ENCODE measurements around the gene DAGLA.
"Not testable (repeated sequence)": the region's sequence is repeated elsewhere in the genome, so short reads cannot be mapped to it uniquely, and the experiment has no call there.

DAGLA gene

GRCh38 chr11:61667684-61668305, 12.4 kb upstream of the DAGLA start:
- no peak for DNase-seq

DNA sequence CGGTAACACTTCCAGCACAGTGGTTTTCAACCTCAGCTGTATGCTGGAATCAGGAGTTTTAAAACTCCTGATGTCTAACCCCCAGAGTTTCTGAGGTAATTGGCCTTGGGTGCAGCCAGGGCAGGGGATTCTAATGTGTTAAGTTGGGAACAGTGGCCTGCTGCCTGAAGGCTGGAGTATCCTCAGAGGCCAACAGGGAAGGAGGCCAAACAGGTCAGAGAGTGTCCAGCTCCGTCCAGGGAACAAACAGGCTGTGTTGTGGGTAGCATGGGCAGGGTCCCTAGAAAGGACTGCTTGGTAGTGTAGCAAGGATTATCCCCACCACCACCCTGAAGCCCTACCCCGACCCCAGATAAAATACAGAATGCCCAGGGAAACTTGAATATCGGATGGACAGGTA, 10.8 kb upstream of the DAGLA start:
- no peak for DNase-seq

DNA sequence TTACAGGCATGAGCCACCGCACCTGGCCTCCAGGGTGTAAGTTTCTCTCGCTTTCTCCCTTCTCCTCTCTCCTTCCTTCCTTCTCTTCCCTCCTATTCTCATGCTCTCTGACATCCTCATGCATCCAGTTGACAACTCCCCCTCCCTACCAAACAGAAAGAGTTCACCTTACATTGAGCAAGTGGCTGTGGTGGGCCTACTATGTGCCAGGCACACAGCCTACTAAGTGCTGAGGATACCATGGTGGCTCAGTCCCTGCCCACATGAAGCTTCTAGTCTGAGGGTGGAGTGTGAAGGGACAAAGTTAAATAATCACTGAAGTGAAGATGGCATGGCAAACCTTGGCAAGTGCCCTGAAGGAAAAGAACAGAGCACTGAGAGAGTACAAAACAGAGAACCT, 9.6 kb upstream of the DAGLA start:
- no peak for DNase-seq

DNA sequence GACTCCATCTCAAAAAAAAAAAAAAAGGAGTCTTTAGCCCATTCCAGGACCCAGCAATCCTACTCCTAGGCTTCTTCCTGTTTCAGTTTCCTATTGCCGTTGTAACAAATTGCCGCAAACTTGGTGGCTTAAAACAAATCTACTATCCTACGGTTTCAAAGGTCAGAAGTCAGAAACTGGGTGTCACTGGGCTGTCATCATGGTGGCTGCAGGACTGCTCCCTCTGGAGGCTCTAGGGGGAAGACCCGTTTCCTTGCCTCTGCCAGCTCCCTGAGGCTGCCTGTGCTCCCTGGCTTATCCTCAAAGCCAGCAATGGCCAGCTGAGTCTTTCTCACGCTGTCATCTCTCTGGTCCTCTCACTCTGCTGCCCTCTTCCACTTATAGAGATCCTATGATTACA, 8.7 kb upstream of the DAGLA start:
- DNase-seq = no peak

DNA sequence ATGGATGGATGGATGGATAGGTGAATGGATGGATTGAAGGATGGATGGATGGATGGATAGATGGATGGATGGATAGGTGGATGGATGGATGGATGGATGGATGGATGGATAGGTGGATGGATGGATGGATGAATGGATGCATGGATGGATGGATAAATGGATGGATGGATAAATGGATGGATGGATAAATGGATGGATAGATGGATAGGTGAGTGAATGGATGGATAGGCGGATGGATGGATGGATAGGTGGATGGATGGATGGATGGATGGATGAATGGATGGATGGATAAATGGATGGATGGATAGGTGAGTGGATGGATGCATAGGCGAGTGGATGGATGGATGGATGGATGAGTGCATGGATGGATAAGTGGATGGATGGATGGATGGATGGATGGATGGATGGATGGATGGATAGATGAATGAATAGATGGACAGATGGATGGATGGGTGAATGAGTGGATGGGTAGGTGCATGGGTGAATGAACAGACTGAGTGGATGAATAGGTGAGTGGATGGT, 6.2 kb upstream of the DAGLA start:
- not testable (repeated sequence) for DNase-seq

DNA sequence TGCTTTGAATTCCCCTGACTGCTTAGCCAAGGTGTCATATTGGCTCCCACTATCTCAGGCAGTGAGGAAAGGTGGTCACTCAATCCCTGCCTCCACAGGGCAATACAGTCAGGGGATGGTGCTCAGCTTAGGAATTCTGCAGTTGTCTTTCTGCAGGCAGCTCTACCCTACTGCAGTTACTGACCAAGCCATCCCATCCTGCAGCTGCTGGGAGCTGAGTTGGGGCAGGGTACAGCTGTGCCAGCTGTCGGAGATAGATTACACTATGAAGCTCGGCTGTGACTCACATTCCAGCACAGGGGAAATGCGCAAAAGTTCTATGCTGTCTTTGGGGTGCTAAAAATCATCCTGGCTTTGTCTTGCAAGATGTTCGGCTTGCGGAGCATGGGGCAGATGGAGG, 4.4 kb upstream of the DAGLA start:
- no peak for DNase-seq

GRCh38 chr11:61679296-61679695, 895 bp upstream of the DAGLA start:
- DNase-seq = no peak

- no peak for DNase-seq
Observed at GRCh38 chr11:61680622-61681221, 531 bp downstream of the DAGLA start.

DNA sequence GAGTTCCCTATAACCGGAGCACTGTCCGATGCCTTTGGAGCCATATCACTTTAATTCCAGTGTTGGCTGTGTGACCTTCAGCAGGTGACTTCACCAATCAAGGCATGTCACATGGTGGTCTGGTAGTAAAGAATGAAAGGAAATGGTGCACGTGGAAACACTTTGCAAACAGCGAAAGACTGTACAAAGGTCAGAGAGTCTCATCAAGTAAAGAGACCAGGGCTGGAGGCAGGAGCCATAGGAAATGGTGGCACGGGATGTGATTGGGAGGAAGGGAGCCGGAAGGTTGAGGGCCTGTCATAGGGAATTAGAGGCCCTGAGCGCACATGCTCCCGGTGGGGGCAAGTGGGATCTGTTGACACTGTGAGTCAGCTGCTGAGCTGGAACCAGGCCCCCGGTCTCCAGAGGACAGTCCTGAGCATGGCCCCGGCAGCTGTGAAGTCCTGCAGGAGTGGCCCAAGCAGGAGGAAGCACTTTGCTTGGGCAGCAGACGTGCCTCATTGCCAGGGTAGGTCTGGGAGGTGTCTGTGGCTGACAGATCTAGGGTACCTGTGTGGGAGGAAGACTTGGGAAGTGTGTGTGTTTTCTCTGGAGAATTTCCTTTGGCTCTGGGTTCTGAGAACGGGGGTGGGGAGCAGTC, 2.0 kb downstream of the DAGLA start:
- DNase-seq = no peak

DNA sequence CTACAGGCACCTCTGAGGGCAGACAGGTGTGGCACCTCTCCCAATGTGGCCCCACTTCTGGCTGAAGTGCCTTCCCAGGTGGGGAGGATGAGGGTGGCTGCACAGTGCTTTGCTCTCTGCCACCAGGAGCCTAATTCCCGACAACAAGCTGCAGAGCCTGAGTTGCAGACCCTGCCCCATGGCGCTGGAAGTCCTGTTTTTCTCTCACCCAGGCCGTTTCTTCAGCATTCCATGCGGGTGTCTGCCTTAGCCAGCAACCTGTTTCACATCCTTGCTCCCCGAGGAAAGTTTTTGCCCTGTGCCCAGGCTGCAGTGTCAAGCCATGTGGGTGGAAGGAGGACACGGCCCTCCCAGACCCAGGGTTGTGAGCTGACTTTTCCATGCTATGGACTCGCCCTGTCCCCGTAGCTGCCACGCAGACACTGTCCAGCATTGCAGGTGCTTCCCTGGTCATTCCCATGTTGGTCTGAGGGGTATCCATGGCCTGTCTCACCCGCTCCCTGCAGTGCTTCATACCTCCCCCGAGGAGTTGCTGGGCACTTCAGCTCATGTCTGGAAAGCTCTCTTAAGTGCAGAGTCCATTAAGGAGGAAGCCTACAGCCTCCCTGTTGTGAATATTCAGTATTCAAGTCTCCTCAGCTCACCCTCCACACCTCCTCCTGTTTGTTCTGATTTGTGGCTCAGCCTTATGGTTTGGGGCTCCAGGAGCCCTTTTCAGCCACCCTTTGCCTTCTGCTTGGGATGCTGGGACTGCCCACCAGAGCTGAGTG, 2.9 kb downstream of the DAGLA start:
- DNase-seq = no peak

- peak; percentile 54 for DNase-seq
Observed at GRCh38 chr11:61683961-61684869, 4.0 kb downstream of the DAGLA start.

GRCh38 chr11:61684870-61685616, 4.9 kb downstream of the DAGLA start:
- DNase-seq = no peak

DNA sequence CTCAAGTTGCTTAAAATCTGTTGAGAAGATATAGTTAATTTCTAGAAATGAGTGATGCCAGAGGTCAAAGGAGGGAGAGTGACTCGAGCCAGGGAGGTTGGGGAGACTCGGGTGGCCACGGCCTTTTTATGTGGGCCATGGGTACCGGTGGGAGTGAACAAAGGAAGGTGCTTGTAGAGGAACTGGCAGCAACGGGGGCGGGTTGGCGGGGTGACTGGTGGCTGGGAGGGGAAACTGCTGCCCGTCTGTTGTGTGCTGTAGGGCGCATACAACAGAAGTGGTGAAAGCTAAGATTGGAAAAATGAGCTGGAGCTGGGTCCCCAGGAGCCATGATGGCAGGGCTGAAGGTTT, 5.4 kb downstream of the DAGLA start:
- DNase-seq = peak; percentile 43

DNA sequence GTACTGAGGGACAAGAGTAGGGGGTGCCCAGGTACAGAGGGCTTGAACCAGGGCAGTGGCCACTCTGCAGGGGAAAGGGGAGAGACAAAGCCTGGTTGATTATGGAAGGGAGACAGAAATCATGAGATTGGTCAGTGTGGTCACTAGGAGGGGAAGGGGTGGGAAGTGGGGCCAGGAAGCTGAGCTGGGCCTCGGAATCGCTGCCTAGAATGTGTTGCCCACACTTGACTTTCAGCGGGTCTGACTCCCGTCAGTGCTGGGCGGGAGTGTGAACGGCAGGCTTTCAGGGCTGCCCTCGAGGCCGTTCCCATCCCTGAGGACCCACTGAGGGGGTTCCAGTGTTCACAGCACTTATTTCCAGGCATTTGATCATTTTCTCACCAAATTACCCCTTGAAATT, 5.9 kb downstream of the DAGLA start:
- no peak for DNase-seq

DNA sequence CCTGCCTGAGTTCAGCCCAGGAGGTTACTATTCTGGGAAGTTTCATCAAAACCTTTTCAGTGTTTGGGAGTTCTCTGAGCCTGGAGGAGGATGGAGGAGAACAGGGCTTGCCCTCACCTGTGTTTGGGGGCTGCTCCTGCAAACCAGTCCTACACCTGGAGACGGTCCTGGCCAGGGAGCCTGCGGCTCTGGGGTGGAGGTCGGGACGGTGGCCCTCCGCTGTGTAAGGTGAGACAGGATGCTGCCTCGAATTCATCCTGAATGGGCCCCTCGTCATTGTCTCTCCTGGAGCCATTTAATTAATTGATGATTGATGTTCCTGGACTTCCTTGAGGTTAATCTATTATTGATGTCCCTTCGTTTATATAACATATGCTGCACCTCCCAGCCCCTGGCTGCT, 6.3 kb downstream of the DAGLA start:
- DNase-seq = no peak

- DNase-seq = no peak
Observed at GRCh38 chr11:61687420-61687819, 7.2 kb downstream of the DAGLA start.

DNA sequence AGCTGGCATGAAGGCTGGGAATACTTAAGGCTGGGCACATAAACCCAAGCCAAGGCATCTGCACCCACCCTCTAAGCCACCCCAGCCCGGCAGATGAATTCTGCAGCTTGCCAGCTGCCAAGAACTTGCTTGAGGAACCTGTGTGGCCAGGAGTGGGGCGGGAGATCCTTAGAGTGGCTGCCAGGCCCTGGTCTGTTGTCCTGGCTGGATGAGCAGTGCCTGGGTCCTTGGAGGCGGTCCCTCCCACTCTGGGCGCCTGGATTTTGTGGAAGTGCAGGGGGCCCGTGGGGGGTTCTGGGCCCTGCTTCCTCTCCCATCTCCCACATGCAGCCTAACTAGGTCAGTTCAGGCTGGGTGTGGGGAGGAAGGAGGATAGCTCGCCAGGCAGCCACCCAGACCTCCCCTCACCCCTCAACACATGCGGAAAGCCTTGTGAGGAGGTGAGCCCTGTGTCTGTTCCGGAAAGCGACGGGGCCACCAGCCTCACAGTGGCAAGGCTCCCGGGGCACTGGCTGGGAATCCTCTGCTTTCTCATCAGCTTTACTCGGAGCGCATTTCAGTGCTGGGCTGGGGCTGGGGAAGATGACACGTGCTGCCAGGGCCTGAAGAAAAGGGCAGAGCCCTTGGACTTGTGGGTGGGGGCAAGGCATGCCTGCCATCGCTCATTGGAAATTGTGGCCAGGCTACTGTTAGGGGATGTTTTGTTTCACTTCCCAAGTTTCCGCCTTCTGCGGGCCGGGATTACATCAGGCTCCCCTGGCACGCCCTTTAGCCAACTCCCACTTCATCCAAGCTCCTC, 8.4 kb downstream of the DAGLA start:
- no peak for DNase-seq

GRCh38 chr11:61689164-61689496, 8.9 kb downstream of the DAGLA start:
- no peak for DNase-seq

DNA sequence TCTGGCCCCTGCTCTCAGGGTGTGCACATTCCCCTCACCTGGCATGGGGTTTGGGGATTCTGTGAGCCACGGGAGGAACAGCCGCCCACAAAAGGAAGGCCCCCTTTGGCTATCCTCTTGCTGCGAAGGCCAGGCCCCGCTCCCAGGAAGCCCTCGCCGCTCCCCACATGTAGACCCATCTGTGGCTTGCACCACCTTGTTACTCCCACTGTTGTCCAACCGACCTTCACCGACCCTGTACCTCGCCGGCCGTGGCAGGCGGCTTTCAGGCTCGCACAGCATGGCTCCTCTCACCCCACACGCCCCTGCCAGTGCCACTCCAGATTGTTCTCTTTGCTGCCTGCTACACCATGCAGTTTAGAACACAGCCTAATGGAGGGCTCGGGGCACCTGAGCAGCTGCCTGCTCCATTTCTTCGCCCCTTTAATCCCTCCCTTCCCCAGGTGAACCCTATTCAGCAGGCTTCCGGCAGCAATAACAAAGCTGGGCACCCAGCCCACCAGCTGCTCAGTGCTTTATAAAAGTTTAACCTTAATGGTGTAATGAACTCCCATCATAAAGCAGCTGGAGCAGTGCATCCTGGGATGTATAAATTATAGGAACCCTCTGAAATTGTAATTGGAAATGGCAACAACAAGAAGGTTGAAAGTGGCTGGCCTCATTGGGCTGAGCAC, 10.7 kb downstream of the DAGLA start:
- no peak for DNase-seq

- DNase-seq = no peak
Observed at GRCh38 chr11:61691380-61692156, 11.4 kb downstream of the DAGLA start.

Measured in CD4-positive, alpha-beta T cell treated with Interleukin-17A for 4 hours (primary cell).